Smooth muscle cell (in vitro differentiated cells): Measurements from ENCODE around the gene MORC2. TPM values are rescaled to one million over a fixed set of nuclear protein-coding genes. Genes with fewer than 3 reads are reported as not detected.

Experiments used
- DNase-seq: peaks from one replicate; lab custom pipeline; 2025; ENCODE audit not compliant: unreplicated experiment; lab: John Stamatoyannopoulos, UW
- H2AFZ ChIP-seq: fragments of 200-600 bp; sonication (generic); 2 replicates; pipeline ENCODE4 v1.6.0; 2016; ENCODE audit warnings: antibody characterized with exemption, low read depth, mild to moderate bottlenecking
- H3F3A ChIP-seq: fragments of 200-600 bp; sonication (generic); 2 replicates; pipeline ENCODE4 v1.6.0; 2017; ENCODE audit warnings: antibody characterized with exemption, low read depth
- H3K27ac ChIP-seq: fragments of 200-600 bp; sonication (generic); 2 replicates; pipeline ENCODE4 v1.5.1; 2016; ENCODE audit warnings: low read depth, mild to moderate bottlenecking
- H3K27me3 ChIP-seq: fragments of 200-600 bp; sonication (generic); 2 replicates; pipeline ENCODE4 v1.6.1; 2016; ENCODE audit warnings: low read depth, mild to moderate bottlenecking
- H3K36me3 ChIP-seq: fragments of 200-600 bp; sonication (generic); 2 replicates; pipeline ENCODE4 v1.5.1; 2016; ENCODE audit warnings: low read depth
- H3K4me1 ChIP-seq: fragments of 200-600 bp; sonication (generic); 2 replicates; pipeline ENCODE4 v1.5.1; 2016; ENCODE audit warnings: low read depth
- H3K4me2 ChIP-seq: fragments of 200-600 bp; sonication (generic); 2 replicates; pipeline ENCODE4 v1.6.0; 2016; ENCODE audit warnings: mild to moderate bottlenecking
- H3K4me3 ChIP-seq: fragments of 200-600 bp; sonication (generic); 2 replicates; pipeline ENCODE4 v1.5.1; 2016; ENCODE audit warnings: mild to moderate bottlenecking
- H3K79me2 ChIP-seq: fragments of 200-600 bp; sonication (generic); 2 replicates; pipeline ENCODE4 v1.6.0; 2016; ENCODE audit warnings: low read depth, mild to moderate bottlenecking
- H3K9ac ChIP-seq: fragments of 200-600 bp; sonication (generic); 2 replicates; pipeline ENCODE4 v1.6.0; 2016; ENCODE audit warnings: low read depth
- H3K9me3 ChIP-seq: fragments of 200-600 bp; sonication (generic); replicated peaks from 2 replicates; pipeline ENCODE4 v1.5.1; 2016; ENCODE audit warnings: low read depth
- H4K20me1 ChIP-seq: fragments of 200-600 bp; sonication (generic); 2 replicates; pipeline ENCODE4 v1.6.0; 2016; ENCODE audit warnings: low read depth
- CTCF ChIP-seq: fragments of 200-600 bp; sonication (generic); IDR thresholded peaks from 2 replicates; pipeline ENCODE4 v1.5.1; 2017; ENCODE audit warnings: borderline replicate concordance, mild to moderate bottlenecking, antibody characterized with exemption; ENCODE audit not compliant: insufficient read depth, poor library complexity, severe bottlenecking
- WGBS: methylation state at CpG from one replicate; pipeline ENCODE4 v1.1.7; 2016; ENCODE audit warnings: low lambda C conversion rate; 5-methylcytosine and 5-hydroxymethylcytosine counted together
- polyA plus RNA-seq: library from polyadenylated mRNA; unstranded; fragments of >200 nt; fragmentation: Nextera tagmentation; extraction: Ambion mirVana; gene quantifications from 2 replicates; pipeline ENCODE4 v1.2.1, GENCODE V29; 2016
- total RNA-seq: library from RNA; depleted of rRNA; stranded (reverse); fragments of >200 nt; gene quantifications from 2 replicates; pipeline ENCODE4 v1.2.3, GENCODE V29; 2014

The MORC2 gene
- total and polyA plus RNA-seq, 2 experiments from 2014 or later, result 22.0 to 42.9 TPM

- Histone ChIP-seq H3K79me2 (peaks cover 3% of the 10 kb centered on the region), H3K27ac (no peak overlapping the region), H3K9ac (no peak overlapping the region), H3F3A (no peaks in the 10 kb centered on the region), H3K27me3 (no peaks in the 10 kb centered on the region), H4K20me1 (peaks cover 14% of the 10 kb centered on the region), H3K36me3 (peaks cover 40% of the 10 kb centered on the region), H2AFZ (no peak overlapping the region), H3K4me2 (no peak overlapping the region), H3K9me3 (no peaks in the 10 kb centered on the region), H3K4me1 (no peaks in the 10 kb centered on the region), H3K4me3 (no peak overlapping the region)
- 95% methylated on average over 7 of the region's 7 CpGs for WGBS
- no peak for DNase-seq
- no peak for TF ChIP-seq CTCF
Measured at GRCh38 chr22:30940685-30941362, 27.8 kb downstream of the MORC2 start.

- H3K4me1 ChIP-seq, result no peaks in the 10 kb centered on the region
- H3K27me3 ChIP-seq, result no peaks in the 10 kb centered on the region
- no peaks in the 10 kb centered on the region for H3K79me2 ChIP-seq
- H3F3A ChIP-seq, result no peaks in the 10 kb centered on the region
- H3K9ac ChIP-seq, result no peak overlapping the region
- TF ChIP-seq CTCF, result no peak
- H3K27ac ChIP-seq, result no peak overlapping the region
- 96% methylated on average over 8 of the region's 8 CpGs for WGBS
- no peak overlapping the region for H3K4me3 ChIP-seq
- no peak for DNase-seq
- H3K36me3 ChIP-seq, result peaks cover 16% of the 10 kb centered on the region
- no peak overlapping the region for H3K4me2 ChIP-seq
- H3K9me3 ChIP-seq, result no peaks in the 10 kb centered on the region
- H4K20me1 ChIP-seq, result peaks cover 12% of the 10 kb centered on the region
- no peak overlapping the region for H2AFZ ChIP-seq
Measured at GRCh38 chr22:30934053-30934452, 34.5 kb downstream of the MORC2 start.

GRCh38 chr22:30933457-30933856 is 35.1 kb downstream of the MORC2 start:
- Histone ChIP-seq H3K4me2 (no peak overlapping the region), H3K9me3 (no peaks in the 10 kb centered on the region), H3K79me2 (no peaks in the 10 kb centered on the region)

More at GRCh38 chr22:30933457-30933856, 35.1 kb downstream of the MORC2 start:
- no peaks in the 10 kb centered on the region for H3F3A ChIP-seq
- no peak overlapping the region for H2AFZ ChIP-seq
- H3K9ac ChIP-seq, result no peak overlapping the region
- no peak overlapping the region for H3K4me3 ChIP-seq
- no peak for TF ChIP-seq CTCF
- 95% methylated on average over 7 of the region's 7 CpGs for WGBS
- peaks cover 12% of the 10 kb centered on the region for H3K36me3 ChIP-seq
- H4K20me1 ChIP-seq, result peaks cover 12% of the 10 kb centered on the region
- no peaks in the 10 kb centered on the region for H3K4me1 ChIP-seq
- DNase-seq, result no peak
- no peaks in the 10 kb centered on the region for H3K27me3 ChIP-seq
- no peak overlapping the region for H3K27ac ChIP-seq
